Activated CD4-positive, alpha-beta T cell treated with anti-CD3 and anti-CD28 coated beads, Interleukin-10, Interleukin-2, amounts not matched to agents 100 ng/mL and 50 ng/mL, durations not matched to agents 16 hours and 8 hours (primary cell): ENCODE measurements around the gene RECQL5.
A peak's percentile ranks its signal among the peaks of the same experiment; 100 is the strongest.
"Not testable (repeated sequence)": the region's sequence is repeated elsewhere in the genome, so short reads cannot be mapped to it uniquely, and the experiment has no call there.

ENCODE experiments used
- DNase-seq: peaks from one replicate; pipeline ENCODE4 v3.0.0-alpha.2; 2020

Gene RECQL5

DNA sequence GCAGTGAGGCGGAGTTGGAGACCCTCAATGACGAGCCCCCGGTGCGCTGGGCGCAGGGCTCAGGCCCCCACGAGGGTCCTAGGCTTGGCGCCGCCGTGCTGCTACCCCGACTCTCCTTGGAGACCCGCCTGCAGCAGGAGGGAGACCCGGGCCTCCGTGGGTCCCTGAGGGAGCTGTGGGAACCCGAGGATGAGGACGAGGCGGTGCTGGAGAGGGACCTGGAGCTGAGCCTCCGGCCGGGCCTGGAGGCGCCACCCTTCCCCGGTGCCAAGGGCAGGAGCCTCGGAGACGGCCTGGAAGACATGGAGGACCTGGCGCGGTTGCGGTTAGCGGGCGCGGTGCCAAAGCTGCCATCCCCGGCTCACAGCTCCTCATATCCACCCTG, 77.0 kb downstream of the RECQL5 start:
- DNase-seq = no peak

DNA sequence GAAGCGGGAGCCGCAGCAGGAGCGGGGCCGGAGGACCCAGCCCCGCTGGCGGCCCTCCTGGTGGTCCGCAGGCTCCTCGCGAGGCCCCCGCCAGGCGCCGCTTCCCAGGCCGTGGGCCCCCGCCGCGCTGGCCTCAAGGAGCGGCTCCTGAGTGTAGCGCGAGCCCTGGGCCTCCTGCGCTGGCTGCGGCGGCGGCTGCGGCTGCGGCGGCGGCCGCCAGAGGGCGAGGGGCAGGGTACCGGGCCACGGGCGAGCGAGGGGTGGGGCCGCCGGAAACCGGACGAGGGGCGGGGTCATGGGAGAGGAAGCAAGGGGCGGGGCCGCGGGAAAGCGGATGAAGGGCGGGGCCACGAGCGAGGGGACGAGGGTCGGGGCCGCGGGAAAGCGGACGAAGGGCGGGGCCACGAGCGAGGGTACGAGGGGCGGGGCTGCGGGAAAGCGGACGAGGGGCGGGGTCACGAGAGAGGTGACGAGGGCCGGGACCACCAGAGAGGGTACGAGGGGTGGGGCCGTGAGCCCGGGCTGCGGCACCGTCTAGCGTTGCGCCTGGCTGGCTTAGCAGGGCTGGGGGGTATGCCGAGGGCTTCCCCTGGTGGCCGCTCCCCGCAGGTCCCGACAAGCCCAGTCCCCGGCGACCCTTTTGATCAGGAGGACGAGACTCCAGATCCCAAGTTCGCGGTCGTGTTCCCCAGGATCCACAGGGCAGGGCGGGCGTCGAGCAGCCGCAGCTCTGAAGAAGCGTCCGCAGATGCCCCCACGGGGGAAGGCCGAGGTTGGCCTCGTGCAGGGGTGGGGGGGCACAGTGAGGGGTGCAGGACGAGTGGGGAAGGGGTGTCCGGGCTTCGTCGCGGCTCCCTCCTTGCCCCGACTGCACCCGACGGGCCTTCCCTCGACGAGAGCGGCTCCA, 77.7 kb downstream of the RECQL5 start:
- peak; percentile 95 for DNase-seq

DNA sequence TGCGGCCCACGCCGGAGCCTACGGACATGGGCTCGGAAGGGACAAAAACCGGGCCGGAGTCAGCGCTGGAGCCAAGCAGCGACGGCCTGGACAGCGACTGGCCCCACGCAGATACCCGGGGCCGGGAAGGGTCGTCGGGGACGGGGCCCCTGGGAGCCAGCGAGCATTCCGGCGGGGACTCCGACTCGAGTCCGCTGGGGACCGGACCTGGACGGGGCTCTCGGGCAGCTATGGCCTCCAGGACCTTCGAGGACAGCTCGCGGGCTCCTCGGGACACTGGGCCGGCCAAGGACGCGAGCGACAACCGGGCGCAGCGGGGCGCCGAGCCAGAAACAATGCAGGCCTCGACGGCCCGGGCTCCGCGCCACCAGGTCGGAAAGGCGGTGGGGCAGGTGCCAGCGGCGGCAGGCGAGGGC, 78.3 kb downstream of the RECQL5 start:
- DNase-seq = no peak

DNA sequence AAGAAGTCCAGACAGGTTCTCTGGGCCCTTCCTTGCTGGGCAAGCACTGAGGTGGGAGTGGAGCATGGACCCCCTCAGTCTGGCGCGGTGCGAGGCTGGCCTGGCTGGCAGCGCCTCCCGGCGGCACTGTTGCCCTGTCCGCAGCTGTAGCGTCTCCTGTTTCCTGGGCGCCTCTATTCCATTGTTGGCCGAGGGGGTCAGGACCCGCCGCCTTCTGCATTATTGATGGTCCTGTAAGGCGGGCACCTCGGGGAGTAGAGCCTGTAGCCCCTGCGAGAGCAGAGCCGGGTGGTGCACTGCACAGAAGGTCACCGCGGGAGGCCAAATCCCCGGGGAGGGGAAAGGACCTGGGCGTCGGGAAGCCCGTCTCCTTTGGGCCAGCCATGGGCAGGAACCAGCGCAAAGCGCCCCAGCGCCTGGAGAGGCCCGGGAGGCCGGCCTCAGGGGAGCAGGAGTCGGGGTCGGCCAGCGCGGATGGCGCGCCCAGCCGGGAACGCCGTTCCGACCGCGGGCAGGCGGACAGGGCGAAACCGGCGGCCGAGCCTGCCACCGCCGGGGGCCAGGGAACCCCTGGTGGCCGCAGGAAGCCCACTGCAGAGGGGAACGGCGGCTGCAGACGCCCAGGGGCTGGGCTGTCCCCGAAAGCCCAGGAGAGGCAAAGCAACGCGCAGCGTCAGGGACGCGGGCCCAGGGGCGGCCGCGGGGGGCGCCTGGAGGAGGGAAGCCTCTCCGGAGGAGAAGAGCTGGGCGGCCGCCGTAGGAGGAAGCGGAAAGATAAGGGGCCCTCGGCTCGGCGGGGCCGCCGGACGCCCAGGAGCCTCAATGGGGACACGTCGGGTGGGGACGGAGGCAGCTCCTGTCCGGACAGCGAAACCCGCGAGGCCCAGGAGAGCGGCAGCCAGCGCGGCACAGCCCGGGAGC, 79.0 kb downstream of the RECQL5 start, which contains the start of gene MYO15B:
MYO15B (plus strand) TSS at position 126 of the 921 bp plus-strand sequence; CDS start at position 384, 258 bp downstream.
- DNase-seq = peak; percentile 68

DNA sequence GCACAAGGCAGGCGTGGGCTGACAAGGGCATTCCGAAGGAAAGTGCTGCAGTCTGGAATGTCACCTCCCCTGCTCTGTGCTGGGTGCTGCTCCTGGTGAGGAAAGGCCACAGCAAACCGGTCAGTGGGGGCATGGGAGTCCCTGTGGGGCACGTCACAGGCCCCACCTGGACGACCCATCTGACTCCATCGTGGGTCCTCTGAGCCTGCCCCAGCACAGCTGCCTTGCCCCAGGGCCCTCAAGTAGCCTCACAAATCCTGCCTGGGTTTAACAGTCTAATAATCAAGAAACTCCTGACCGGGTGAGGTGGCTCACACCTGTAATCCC, 82.1 kb downstream of the RECQL5 start:
- DNase-seq = no peak

DNA sequence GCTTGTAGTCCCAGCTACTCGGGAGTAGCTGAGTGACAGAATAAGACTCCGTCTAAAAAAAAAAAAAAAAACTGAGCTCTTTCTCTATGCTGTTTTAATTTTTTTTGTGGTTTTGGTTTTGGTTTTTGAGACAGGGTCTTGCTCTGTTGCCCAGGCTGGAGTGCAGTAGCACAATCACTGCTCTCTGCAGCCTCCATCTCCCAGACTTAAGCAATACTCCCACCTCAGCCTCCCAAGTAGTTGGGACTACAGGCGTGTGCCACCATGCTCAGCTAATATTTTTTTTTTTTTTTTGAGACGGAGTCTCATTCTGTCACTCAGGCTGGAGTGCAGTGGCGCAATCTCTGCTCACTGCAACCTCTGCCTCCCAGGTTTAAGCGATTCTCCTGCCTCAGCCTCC, 83.8 kb downstream of the RECQL5 start:
- not testable (repeated sequence) for DNase-seq

DNA sequence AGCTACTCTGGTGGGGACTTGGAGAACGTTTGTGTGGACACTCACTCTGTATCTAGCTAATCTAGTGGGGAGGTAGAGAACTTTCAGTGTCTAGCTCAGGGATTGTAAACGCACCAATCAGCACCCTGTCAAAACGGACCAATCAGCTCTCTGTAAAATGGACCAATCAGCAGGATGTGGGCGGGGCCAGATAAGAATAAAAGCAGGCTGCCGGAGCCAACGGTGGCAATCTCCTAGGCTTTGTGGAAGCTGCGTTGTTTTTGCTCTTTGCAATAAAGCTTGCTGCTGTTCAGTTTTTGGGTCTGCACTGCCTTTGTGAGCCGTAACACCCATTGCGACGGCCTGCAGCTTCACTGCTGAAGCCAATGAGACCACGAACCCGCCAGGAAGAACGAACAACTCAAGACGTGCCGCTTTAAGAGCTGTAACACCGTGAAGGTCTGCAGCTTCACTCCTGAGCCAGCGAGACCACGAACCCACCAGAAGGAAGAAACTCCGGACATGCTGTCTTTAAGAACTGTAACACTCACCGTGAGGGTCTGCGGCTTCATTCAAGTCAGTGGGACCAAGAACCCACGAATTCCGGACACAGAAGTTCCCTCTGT, 85.7 kb downstream of the RECQL5 start:
- peak; percentile 48 for DNase-seq
